Stimulated activated effector memory CD8-positive, alpha-beta T cell treated with anti-CD3 and anti-CD28 coated beads, Interleukin-12 subunit alpha, Interleukin-12 subunit beta, amount 100 ng/mL, for 72 hours (primary cell): ENCODE results near the gene SPON1.
"Not testable (repeated sequence)": the region's sequence is repeated elsewhere in the genome, so short reads cannot be mapped to it uniquely, and the experiment has no call there.

ENCODE experiments used
- ATAC-seq: fragments of 150-1000 bp; cut with Tn5 transposase; 2 replicates; pipeline ENCODE4 v1.10.0; 2021
- DNase-seq, 2 donors: peaks; one replicate each; pipeline ENCODE4 v3.0.0; 2021 to 2022; ENCODE audit warnings: low spot score in 2 of 2
- H3K27ac Mint-ChIP-seq: one replicate; pipeline ENCODE4 v1.8.0; 2022; ENCODE audit warnings: mild to moderate bottlenecking, mixed read lengths
- H3K36me3 Mint-ChIP-seq: one replicate; pipeline ENCODE4 v1.8.0; 2022; ENCODE audit warnings: mild to moderate bottlenecking, mixed read lengths
- H3K4me1 Mint-ChIP-seq: one replicate; pipeline ENCODE4 v1.8.0; 2022; ENCODE audit warnings: mixed read lengths
- H3K4me3 Mint-ChIP-seq: one replicate; pipeline ENCODE4 v1.8.0; 2022; ENCODE audit warnings: mild to moderate bottlenecking, mixed read lengths
- H3K9me3 Mint-ChIP-seq: one replicate; pipeline ENCODE4 v1.8.0; 2022; ENCODE audit warnings: mixed read lengths

SPON1 gene

DNA sequence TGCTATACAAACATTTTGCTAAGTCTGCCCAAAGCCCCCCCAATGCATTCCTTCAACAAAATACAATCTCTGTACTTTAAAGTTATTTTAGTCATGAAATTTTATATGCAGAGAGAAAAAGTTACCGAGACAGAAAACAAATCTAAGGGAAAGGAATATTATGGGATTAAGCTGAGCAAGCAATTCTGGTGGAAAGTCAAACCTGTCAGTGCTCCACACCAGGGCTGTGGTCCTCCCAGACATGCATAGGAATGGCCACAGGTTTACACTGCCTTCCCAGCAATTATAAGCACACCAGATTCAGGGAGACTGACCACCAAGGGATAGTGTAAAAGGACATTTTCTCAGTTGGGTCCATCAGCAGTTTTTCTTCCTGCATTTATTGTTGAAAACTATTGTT lies 304.1 kb downstream of the SPON1 start:
- Mint-ChIP-seq H3K4me1 (peaks cover 19% of the 10 kb centered on the region), H3K27ac (no peak overlapping the region), H3K9me3 (no peaks in the 10 kb centered on the region), H3K4me3 (no peak overlapping the region), H3K36me3 (peaks cover 32% of the 10 kb centered on the region)
- DNase-seq: no peak
- ATAC-seq: no peak

DNA sequence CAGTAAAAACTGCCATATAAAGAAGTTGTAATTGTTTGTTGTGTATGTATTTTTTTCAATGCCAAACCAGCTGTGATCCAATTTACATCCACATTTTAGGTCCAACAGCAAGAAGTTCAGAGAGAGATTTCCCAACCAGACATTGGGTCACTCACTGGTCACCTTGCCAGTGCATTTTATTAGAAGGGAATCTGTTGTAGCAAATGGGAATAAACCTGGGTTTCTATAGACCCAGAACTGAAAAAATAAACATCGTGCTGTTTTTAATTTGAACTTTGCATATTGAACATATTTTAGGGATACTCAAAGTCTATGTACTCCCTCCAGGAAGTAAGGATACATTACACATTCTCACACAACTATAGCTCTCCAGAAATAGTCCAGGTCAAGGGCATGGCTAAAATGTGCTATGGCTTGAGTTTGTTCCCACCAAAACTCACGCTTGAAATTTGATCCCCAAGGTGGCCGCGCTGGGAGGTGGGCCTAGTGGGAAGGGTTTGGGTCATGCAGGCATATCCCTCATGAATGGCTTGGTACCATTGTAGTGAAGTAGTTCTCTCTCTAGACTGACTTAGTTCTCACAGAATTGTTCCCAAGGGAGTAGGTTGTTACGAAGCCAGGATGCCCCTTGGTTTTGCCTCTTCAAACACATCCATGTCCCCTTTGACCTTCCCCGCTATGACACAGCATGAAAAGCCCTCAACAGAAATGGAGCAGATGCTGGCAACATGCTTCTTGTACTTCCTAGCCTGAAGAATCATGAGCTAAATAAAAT lies 305.5 kb downstream of the SPON1 start:
- no peak for ATAC-seq
- H3K9me3 Mint-ChIP-seq: no peaks in the 10 kb centered on the region
- H3K4me1 Mint-ChIP-seq: peaks cover 28% of the 10 kb centered on the region
- H3K27ac Mint-ChIP-seq: no peak overlapping the region
- H3K36me3 Mint-ChIP-seq: peaks cover 43% of the 10 kb centered on the region
- DNase-seq: no peak
- H3K4me3 Mint-ChIP-seq: no peak overlapping the region

DNA sequence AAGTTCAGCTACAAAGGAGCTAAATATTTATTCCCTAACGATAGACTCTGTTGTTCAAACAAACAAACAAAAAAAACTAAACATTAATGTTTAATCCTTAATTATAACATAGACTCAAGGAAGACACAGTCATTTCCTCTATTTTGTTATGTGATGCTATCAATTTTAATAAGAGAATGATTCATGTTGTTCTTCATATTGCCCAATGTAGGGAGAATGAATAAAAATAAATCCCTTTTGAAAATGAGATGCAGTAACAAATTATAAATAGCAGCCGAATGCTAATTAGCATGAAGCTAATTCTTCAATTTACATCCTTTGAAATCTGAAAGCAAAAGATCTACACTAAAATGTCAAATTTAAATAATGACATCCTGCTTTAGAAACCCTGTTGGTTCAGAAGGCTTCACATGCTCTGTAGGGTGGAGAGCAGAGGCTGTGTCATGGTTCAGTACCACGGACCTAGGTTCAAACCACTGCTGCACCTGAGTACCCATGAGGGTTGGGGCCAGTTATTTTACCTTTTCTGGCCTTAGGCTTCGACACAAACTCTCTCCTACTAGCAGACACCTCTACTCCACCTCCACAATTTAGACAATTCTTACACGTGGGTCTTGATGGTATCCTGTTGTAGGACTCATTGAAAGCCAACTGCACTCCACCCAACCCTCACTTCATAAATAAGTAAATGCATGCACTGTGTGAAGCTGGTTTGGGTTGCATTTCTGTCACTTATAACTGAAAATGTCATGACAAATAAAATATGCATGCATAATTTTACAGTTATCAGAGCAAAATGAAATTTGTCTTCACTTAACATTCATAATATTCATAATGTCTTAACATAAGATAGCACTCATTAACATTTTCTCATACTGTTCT lies 307.4 kb downstream of the SPON1 start:
- ATAC-seq: no peak
- H3K9me3 Mint-ChIP-seq: no peaks in the 10 kb centered on the region
- H3K27ac Mint-ChIP-seq: peak overlapping the region; percentile 80
- DNase-seq: no peak
- H3K4me3 Mint-ChIP-seq: peak overlapping the region; percentile 42
- H3K36me3 Mint-ChIP-seq: peaks cover 44% of the 10 kb centered on the region
- peaks cover 28% of the 10 kb centered on the region for H3K4me1 Mint-ChIP-seq

- peaks cover 28% of the 10 kb centered on the region for H3K4me1 Mint-ChIP-seq
- H3K36me3 Mint-ChIP-seq: peaks cover 39% of the 10 kb centered on the region
- DNase-seq (no peak), ATAC-seq (peak; percentile 89)
- H3K9me3 Mint-ChIP-seq: no peaks in the 10 kb centered on the region
- H3K4me3 Mint-ChIP-seq: peak overlapping the region; percentile 42
- H3K27ac Mint-ChIP-seq: peak overlapping the region; percentile 80
These were observed 308.4 kb downstream of the SPON1 start for GRCh38 chr11:14270690-14271542.

GRCh38 chr11:14273895-14274294 lies 311.4 kb downstream of the SPON1 start:
- H3K4me1 Mint-ChIP-seq: peaks cover 40% of the 10 kb centered on the region
- DNase-seq (no peak), ATAC-seq (no peak)
- H3K4me3 Mint-ChIP-seq: no peak overlapping the region
- peaks cover 40% of the 10 kb centered on the region for H3K36me3 Mint-ChIP-seq
- H3K9me3 Mint-ChIP-seq: no peaks in the 10 kb centered on the region
- no peak overlapping the region for H3K27ac Mint-ChIP-seq

- ATAC-seq (no peak), DNase-seq (no peak)
- Mint-ChIP-seq H3K36me3 (peaks cover 51% of the 10 kb centered on the region), H3K27ac (no peak overlapping the region), H3K9me3 (no peaks in the 10 kb centered on the region), H3K4me1 (peaks cover 36% of the 10 kb centered on the region), H3K4me3 (no peak overlapping the region)
These were observed 312.6 kb downstream of the SPON1 start for GRCh38 chr11:14275076-14275475.

DNA sequence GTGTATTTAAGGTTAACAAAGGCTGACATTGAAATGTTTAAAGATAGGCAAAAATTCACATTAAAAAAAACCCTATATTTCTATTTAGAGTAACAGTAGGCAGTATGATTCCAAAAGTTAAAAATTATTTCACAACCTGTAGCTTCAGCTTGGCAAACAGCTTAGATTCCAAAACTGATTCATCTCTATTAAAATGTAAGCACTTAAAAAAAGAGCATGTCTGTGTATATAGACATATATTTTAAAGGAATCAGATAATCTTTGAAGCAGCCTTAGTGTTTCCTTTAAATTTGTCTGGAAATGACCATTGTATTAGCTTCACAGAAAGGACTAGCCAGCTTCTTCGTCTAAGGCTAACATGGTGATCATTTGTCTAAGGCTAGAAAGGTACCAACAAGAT lies 316.3 kb downstream of the SPON1 start:
- H3K4me3 Mint-ChIP-seq, DNase-seq, H3K9me3 Mint-ChIP-seq, ATAC-seq: not testable (repeated sequence)
- H3K4me1 Mint-ChIP-seq: peaks cover 12% of the 10 kb centered on the region
- peaks cover 53% of the 10 kb centered on the region for H3K36me3 Mint-ChIP-seq
- H3K27ac Mint-ChIP-seq: peak overlapping the region; percentile 60

DNA sequence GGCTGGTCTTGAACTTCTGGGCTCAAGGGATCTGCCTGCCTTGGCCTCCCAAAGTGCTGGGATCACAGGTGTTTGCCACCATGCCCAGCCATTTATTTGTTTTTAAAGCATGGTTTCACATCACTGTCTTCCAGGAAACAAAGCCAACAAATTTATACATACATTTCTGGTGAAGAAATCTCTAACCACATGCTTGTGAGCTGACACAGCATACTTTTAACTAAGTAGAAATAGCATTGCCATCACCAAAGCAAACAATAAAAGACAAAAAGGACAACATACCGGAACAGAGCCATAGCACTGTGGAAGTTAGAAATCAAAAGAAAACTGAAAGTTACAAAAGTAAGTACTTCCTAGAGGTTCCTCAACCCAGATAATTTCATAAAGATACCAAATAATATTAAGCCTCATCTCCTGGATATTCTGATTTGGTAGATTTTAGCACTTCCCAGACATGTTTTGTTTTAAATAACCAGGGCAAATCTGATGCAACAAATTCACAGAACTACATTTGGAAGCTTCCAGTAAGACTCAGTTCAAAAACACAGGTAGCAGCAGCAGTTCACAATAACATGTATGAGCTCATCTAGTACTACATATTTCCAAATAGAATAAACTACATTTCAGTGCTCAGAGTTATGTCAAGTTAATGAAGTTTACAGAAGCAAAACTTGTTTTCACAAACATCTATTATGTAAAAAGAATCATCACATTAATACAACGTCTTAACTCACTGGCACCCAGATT lies 325.8 kb downstream of the SPON1 start:
- Mint-ChIP-seq H3K4me1 (peaks cover 31% of the 10 kb centered on the region), H3K27ac (peak overlapping the region; percentile 89), H3K9me3 (no peaks in the 10 kb centered on the region), H3K36me3 (peaks cover 58% of the 10 kb centered on the region), H3K4me3 (peak overlapping the region; percentile 44)
- ATAC-seq: peak; percentile 77
- no peak for DNase-seq

DNA sequence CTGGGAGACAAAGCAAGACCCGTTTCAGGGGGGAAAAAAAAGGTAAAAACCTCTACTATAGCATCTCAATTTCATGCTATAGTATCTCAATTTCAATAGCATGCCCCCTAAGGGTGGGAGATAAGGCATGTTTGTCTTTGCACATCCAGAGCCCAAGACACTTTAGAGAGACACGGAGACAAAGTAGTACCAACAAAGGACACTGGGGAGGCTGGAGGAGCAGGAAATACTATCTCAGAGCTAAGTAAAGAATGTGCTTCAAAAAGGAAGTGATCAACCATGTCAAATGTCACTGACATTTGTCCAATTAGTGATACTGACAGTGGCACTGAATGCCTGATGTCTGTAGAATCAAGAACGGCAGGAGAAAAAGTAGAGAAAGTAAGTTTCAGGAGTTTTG lies 327.9 kb downstream of the SPON1 start:
- Mint-ChIP-seq H3K4me3 (no peak overlapping the region), H3K36me3 (peaks cover 70% of the 10 kb centered on the region), H3K4me1 (peaks cover 31% of the 10 kb centered on the region), H3K9me3 (no peaks in the 10 kb centered on the region), H3K27ac (peak overlapping the region; percentile 0)
- no peak for ATAC-seq
- DNase-seq: no peak

DNA sequence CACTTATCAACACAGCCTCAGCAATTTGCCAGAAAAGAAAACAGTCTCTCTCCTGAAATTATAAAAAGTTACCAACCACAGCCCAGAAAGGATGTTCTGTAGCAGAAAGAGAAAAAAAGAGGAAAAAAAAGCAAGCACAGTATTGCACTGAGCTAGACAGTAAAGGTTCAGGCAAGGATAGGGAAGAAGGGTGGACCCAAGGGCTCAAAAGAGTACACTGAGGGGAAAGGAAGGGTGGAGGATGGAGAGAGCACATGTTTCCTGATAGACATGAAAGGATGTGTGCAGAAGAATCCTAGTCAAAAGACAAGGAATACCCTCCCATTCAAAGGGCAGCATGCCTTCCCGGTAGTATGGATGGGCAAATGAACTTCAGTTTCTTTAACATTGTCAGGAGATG lies 337.4 kb downstream of the SPON1 start:
- Mint-ChIP-seq H3K27ac (no peak overlapping the region), H3K4me3 (no peak overlapping the region), H3K9me3 (no peaks in the 10 kb centered on the region), H3K4me1 (peaks cover 28% of the 10 kb centered on the region), H3K36me3 (peaks cover 10% of the 10 kb centered on the region)
- DNase-seq (no peak), ATAC-seq (no peak)

GRCh38 chr11:14300661-14301304 lies 338.3 kb downstream of the SPON1 start:
- Mint-ChIP-seq H3K4me1 (peaks cover 28% of the 10 kb centered on the region), H3K4me3 (no peak overlapping the region), H3K36me3 (peaks cover 1% of the 10 kb centered on the region), H3K27ac (no peak overlapping the region), H3K9me3 (no peaks in the 10 kb centered on the region)
- peak; percentile 21 to 58 for DNase-seq
- peak; percentile 95 for ATAC-seq

DNA sequence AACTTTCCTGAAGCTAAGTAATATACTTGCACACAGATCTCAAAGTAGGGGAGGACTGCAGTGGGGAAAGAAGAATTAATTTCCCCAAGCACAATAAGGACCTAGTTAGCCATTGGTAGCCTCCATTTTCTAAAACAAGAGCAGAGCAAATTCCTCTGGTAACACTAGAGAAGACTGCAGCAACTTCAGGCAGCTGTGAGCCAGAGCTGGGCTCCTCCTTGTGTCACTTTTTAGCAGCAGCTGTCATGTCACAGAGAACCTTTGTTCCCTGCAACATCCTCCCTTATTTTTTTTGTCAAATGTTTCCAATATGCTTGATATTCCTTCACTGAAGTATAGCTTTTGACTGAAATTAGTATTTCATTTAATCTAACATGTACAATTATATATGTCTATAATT lies 342.1 kb downstream of the SPON1 start:
- Mint-ChIP-seq H3K36me3 (no peaks in the 10 kb centered on the region), H3K27ac (no peak overlapping the region), H3K9me3 (no peaks in the 10 kb centered on the region), H3K4me3 (no peak overlapping the region), H3K4me1 (peaks cover 17% of the 10 kb centered on the region)
- ATAC-seq: no peak
- no peak for DNase-seq

DNA sequence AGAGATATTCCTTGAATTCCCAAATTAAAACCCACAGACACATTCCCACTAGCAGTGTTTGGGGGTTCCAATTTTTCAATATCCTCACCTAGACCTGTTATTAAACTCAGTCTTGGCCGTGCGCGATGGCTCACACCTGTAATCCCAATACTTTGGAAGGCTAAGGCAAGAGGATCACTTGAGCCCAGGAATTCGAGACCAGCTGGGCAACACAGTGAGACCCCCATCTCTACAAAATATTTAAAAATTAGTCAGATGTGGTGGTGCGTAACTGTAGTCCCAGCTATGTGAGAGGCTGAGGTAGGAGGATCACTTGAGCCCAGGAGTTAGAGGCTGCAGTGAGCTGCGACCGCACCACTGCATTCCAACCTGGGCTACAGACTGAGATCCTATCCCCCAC lies 343.1 kb downstream of the SPON1 start:
- Mint-ChIP-seq H3K36me3 (no peaks in the 10 kb centered on the region), H3K4me1 (peaks cover 17% of the 10 kb centered on the region), H3K9me3 (no peaks in the 10 kb centered on the region), H3K27ac (peak overlapping the region; percentile 41), H3K4me3 (no peak overlapping the region)
- ATAC-seq (no peak), DNase-seq (no peak)

- Mint-ChIP-seq H3K4me1 (peaks cover 17% of the 10 kb centered on the region), H3K36me3 (no peaks in the 10 kb centered on the region), H3K9me3 (no peaks in the 10 kb centered on the region), H3K4me3 (no peak overlapping the region), H3K27ac (peak overlapping the region; percentile 36)
- DNase-seq (no peak), ATAC-seq (no peak)
These were observed 344.0 kb downstream of the SPON1 start for GRCh38 chr11:14306481-14306880.
